Naive thymus-derived CD4-positive, alpha-beta T cell (primary cell): ENCODE data around the gene MAML2. TPM values are rescaled to one million over a fixed set of nuclear protein-coding genes. Genes with fewer than 3 reads are reported as not detected.

Experiments used
- ATAC-seq: fragments of 150-1000 bp; cut with Tn5 transposase; 2 replicates; pipeline ENCODE4 v1.10.0; 2021; ENCODE audit warnings: mild to moderate bottlenecking, moderate library complexity
- CTCF ChIA-PET: fragments of 350-600 bp; sonication (Branson Sonifier 250); formaldehyde crosslinking; loops from one replicate; lab custom pipeline; 2021; ENCODE audit warnings: antibody characterized with exemption; lab: Charles Lee
- POLR2A ChIA-PET: fragments of 350-600 bp; sonication (Branson Sonifier 250); formaldehyde crosslinking; loops from one replicate; lab custom pipeline; 2021; ENCODE audit warnings: antibody characterized with exemption, inconsistent platforms; lab: Charles Lee
- DNase-seq, 9 donors: peaks; one replicate each; pipeline versions ENCODE4 v3.0.0 to v3.0.0-alpha.2; 2020 to 2022; ENCODE audit warnings: mixed read lengths in 1 of 9
- H3K27ac ChIP-seq: one replicate; pipeline ENCODE4 v1.7.0; 2013; ENCODE audit warnings: mild to moderate bottlenecking, low read depth, low read length, moderate library complexity
- H3K27me3 ChIP-seq, 2 donors: one replicate each; pipeline ENCODE4 v1.7.0; 2013; ENCODE audit warnings: low read length in 2 of 2, mild to moderate bottlenecking in 2 of 2, moderate library complexity in 2 of 2; ENCODE audit not compliant: control insufficient read depth in 2 of 2, insufficient read depth in 2 of 2
- H3K36me3 ChIP-seq, 3 experiments: 1 replicate in 2 of 3; 2 replicates in 1 of 3; pipeline ENCODE4 v1.7.0; 2013; ENCODE audit warnings: low read length in 3 of 3, mild to moderate bottlenecking in 3 of 3, moderate library complexity in 1 of 3; ENCODE audit not compliant: insufficient read depth in 3 of 3, control insufficient read depth in 2 of 3
- H3K4me1 ChIP-seq, 2 donors: one replicate each; pipeline ENCODE4 v1.7.0; 2013; ENCODE audit warnings: low read length in 2 of 2, mild to moderate bottlenecking in 2 of 2, moderate library complexity in 1 of 2; ENCODE audit not compliant: control insufficient read depth in 2 of 2, insufficient read depth in 2 of 2
- H3K4me3 ChIP-seq: 2 replicates; pipeline ENCODE4 v1.7.0; 2013; ENCODE audit warnings: mild to moderate bottlenecking, low read length
- H3K9me3 ChIP-seq, 3 experiments: 1 replicate in 2 of 3; 2 replicates in 1 of 3; pipeline ENCODE4 v1.7.0; 2013; ENCODE audit warnings: low read length in 3 of 3; ENCODE audit not compliant: control insufficient read depth in 2 of 3
- H3K27ac Mint-ChIP-seq, 9 donors: one replicate each; pipeline ENCODE4 v1.8.0; 2020 to 2022; ENCODE audit warnings: mixed read lengths in 9 of 9, mild to moderate bottlenecking in 8 of 9, moderate library complexity in 5 of 9, inconsistent platforms in 2 of 9
- H3K27me3 Mint-ChIP-seq, 5 donors: one replicate each; pipeline ENCODE4 v1.8.0; 2021 to 2022; ENCODE audit warnings: mixed read lengths in 5 of 5, mild to moderate bottlenecking in 1 of 5
- H3K36me3 Mint-ChIP-seq, 5 donors: one replicate each; pipeline ENCODE4 v1.8.0; 2020 to 2022; ENCODE audit warnings: mixed read lengths in 5 of 5, mild to moderate bottlenecking in 3 of 5, inconsistent platforms in 1 of 5
- H3K4me1 Mint-ChIP-seq, 7 donors: one replicate each; pipeline ENCODE4 v1.8.0; 2020 to 2022; ENCODE audit warnings: mixed read lengths in 7 of 7, mild to moderate bottlenecking in 3 of 7, inconsistent platforms in 1 of 7
- H3K4me3 Mint-ChIP-seq, 10 donors: one replicate each; pipeline ENCODE4 v1.8.0; 2020 to 2022; ENCODE audit warnings: mild to moderate bottlenecking in 10 of 10, mixed read lengths in 10 of 10, moderate library complexity in 6 of 10, inconsistent platforms in 2 of 10
- H3K9me3 Mint-ChIP-seq, 11 donors: one replicate each; pipeline ENCODE4 v1.8.0; 2020 to 2022; ENCODE audit warnings: mixed read lengths in 11 of 11, mild to moderate bottlenecking in 4 of 11, inconsistent platforms in 1 of 11, moderate library complexity in 1 of 11
- intact Hi-C, 2 donors: fragments of 100-400 bp; cut with micrococcal nuclease; formaldehyde crosslinking; loops; one replicate each; pipeline ENCODE4 v1.15.1; 2023
- polyA plus RNA-seq, 2 donors: library from polyadenylated mRNA; unstranded; fragments of 300-500 nt; fragmentation: Illumina TruSeq; gene quantifications; one replicate each; pipeline ENCODE4 v1.2.3, GENCODE V29; 2021
- total RNA-seq, 6 experiments: library from RNA in 5 of 6; stranded (reverse) in 5 of 6; gene quantifications; 1 replicate in 5 of 6; 2 replicates in 1 of 6; pipeline ENCODE4 v1.2.3 and lab custom pipeline; 2021 to 2026

The MAML2 gene
- total and polyA plus RNA-seq, 7 experiments from 2014 or later, result 12.6 to 81.3 (median 52.5) TPM

GRCh38 chr11:96321091-96321490 lies 21.9 kb downstream of the MAML2 start:
- Mint-ChIP-seq H3K9me3 (no peaks in the 10 kb centered on the region), H3K27me3 (no peaks in the 10 kb centered on the region), H3K27ac (peak overlapping the region in 7 of 9 donors; percentile 2 to 95 (median 59)), H3K4me1 (peaks cover 48 to 100% (median 99%) of the 10 kb centered on the region in 7 donors), H3K36me3 (peaks cover 26 to 78% (median 49%) of the 10 kb centered on the region in 5 donors), H3K4me3 (peak overlapping the region in 5 of 10 donors; percentile 0 to 79 (median 57))
- Histone ChIP-seq H3K27me3 (no peaks in the 10 kb centered on the region), H3K27ac (peak overlapping the region; percentile 14), H3K9me3 (no peaks in the 10 kb centered on the region), H3K4me1 (peaks cover 15 to 79% of the 10 kb centered on the region in 2 donors), H3K36me3 (peaks cover 0 to 3% (median 0%) of the 10 kb centered on the region in 3 experiments), H3K4me3 (no peak overlapping the region)
- DNase-seq (no peak), ATAC-seq (no peak)
- POLR2A ChIA-PET, result interaction anchor here (0.8 to 1.2 kb wide), 3 partner anchors 10 to 18 kb away, joined by 3 read pairs; no protein-coding TSS in a partner anchor
- intact Hi-C loops, result no loop called here
- CTCF ChIA-PET, result interaction anchor here (1.6 kb wide), 1 partner anchor 22 kb away, joined by 7 read pairs; the partner anchor contains the start of gene MAML2

GRCh38 chr11:96319898-96320656 lies 22.9 kb downstream of the MAML2 start:
- Histone ChIP-seq H3K27me3 (no peaks in the 10 kb centered on the region), H3K27ac (no peak overlapping the region), H3K9me3 (no peaks in the 10 kb centered on the region), H3K36me3 (peaks cover 0 to 3% (median 0%) of the 10 kb centered on the region in 3 experiments), H3K4me3 (no peak overlapping the region), H3K4me1 (peaks cover 19 to 81% of the 10 kb centered on the region in 2 donors)
- peaks cover 27 to 79% (median 51%) of the 10 kb centered on the region in 5 donors for H3K36me3 Mint-ChIP-seq
- H3K9me3 Mint-ChIP-seq, result peaks cover 0 to 2% (median 0%) of the 10 kb centered on the region in 11 donors
- H3K27me3 Mint-ChIP-seq, result no peaks in the 10 kb centered on the region
- intact Hi-C loops, result no loop called here
- POLR2A ChIA-PET, result interaction anchor here (0.6 to 1.7 kb wide), 3 partner anchors 12 to 13 kb away, joined by 3 to 6 read pairs (median 4); no protein-coding TSS in a partner anchor
- H3K4me1 Mint-ChIP-seq, result peaks cover 44 to 100% (median 99%) of the 10 kb centered on the region in 7 donors
- H3K27ac Mint-ChIP-seq, result peak overlapping the region in 7 of 9 donors; percentile 4 to 95 (median 60)
- H3K4me3 Mint-ChIP-seq, result peak overlapping the region in 5 of 10 donors; percentile 15 to 79 (median 57)
- CTCF ChIA-PET, result interaction anchor here (1.5 kb wide), 1 partner anchor 13 kb away, joined by 4 read pairs; no protein-coding TSS in a partner anchor
- ATAC-seq, result no peak
- DNase-seq, result no peak

GRCh38 chr11:96318850-96319249 lies 24.1 kb downstream of the MAML2 start:
- intact Hi-C loops, result loop anchor here in 1 of 2 donors (1.0 kb wide), 1 partner anchor 12 kb away; no protein-coding TSS in a partner anchor
- POLR2A ChIA-PET, result interaction anchor here (1.1 to 1.7 kb wide), 3 partner anchors 12 to 13 kb away, joined by 3 to 6 read pairs (median 3); no protein-coding TSS in a partner anchor

GRCh38 chr11:96318399-96318798 lies 24.6 kb downstream of the MAML2 start:
- Mint-ChIP-seq H3K36me3 (peaks cover 25 to 71% (median 49%) of the 10 kb centered on the region in 5 donors), H3K4me3 (peak overlapping the region in 2 of 10 donors; percentile 12 to 57), H3K27ac (peak overlapping the region in 8 of 9 donors; percentile 33 to 95 (median 80)), H3K4me1 (peaks cover 50 to 100% (median 99%) of the 10 kb centered on the region in 7 donors), H3K9me3 (peaks cover 0 to 5% (median 0%) of the 10 kb centered on the region in 11 donors), H3K27me3 (no peaks in the 10 kb centered on the region)
- DNase-seq, result no peak
- intact Hi-C loops, result loop anchor here in 1 of 2 donors (1.0 kb wide), 1 partner anchor 11 kb away; no protein-coding TSS in a partner anchor
- no peak overlapping the region for H3K4me3 ChIP-seq
- ChIA-PET CTCF (interaction anchor here (0.9 to 1.5 kb wide), 2 partner anchors 11 to 25 kb away, joined by 3 to 4 read pairs; partner anchors contain the start of gene MAML2), POLR2A (interaction anchor here (0.8 to 1.7 kb wide), 4 partner anchors 11 to 394 kb away, joined by 3 to 6 read pairs (median 3); partner anchors contain the start of gene MTMR2)
- no peak for ATAC-seq
- H3K4me1 ChIP-seq, result peaks cover 27 to 83% of the 10 kb centered on the region in 2 donors
- no peaks in the 10 kb centered on the region for H3K27me3 ChIP-seq
- H3K9me3 ChIP-seq, result no peaks in the 10 kb centered on the region
- no peak overlapping the region for H3K27ac ChIP-seq
- H3K36me3 ChIP-seq, result peaks cover 0 to 3% (median 0%) of the 10 kb centered on the region in 3 experiments

More at GRCh38 chr11:96318850-96319249, 24.1 kb downstream of the MAML2 start:
- H3K36me3 ChIP-seq, result peaks cover 0 to 3% (median 0%) of the 10 kb centered on the region in 3 experiments
- no peak overlapping the region for H3K27ac ChIP-seq
- CTCF ChIA-PET, result interaction anchor here (0.9 to 1.5 kb wide), 2 partner anchors 12 to 24 kb away, joined by 3 to 4 read pairs; partner anchors contain the start of gene MAML2
- Mint-ChIP-seq H3K4me1 (peaks cover 47 to 100% (median 99%) of the 10 kb centered on the region in 7 donors), H3K27ac (peak overlapping the region in 8 of 9 donors; percentile 4 to 95 (median 44)), H3K9me3 (peaks cover 0 to 5% (median 0%) of the 10 kb centered on the region in 11 donors), H3K4me3 (peak overlapping the region in 2 of 10 donors; percentile 31 to 57), H3K36me3 (peaks cover 30 to 73% (median 53%) of the 10 kb centered on the region in 5 donors), H3K27me3 (no peaks in the 10 kb centered on the region)
- DNase-seq (no peak), ATAC-seq (no peak)
- no peaks in the 10 kb centered on the region for H3K27me3 ChIP-seq
- H3K4me3 ChIP-seq, result no peak overlapping the region
- H3K4me1 ChIP-seq, result peaks cover 27 to 84% of the 10 kb centered on the region in 2 donors
- no peaks in the 10 kb centered on the region for H3K9me3 ChIP-seq

- peaks cover 0 to 3% (median 0%) of the 10 kb centered on the region in 3 experiments for H3K36me3 ChIP-seq
- H3K27ac Mint-ChIP-seq, result peak overlapping the region in 7 of 9 donors; percentile 49 to 95 (median 81)
- no peaks in the 10 kb centered on the region for H3K27me3 ChIP-seq
- intact Hi-C loops, result loop anchor here in 1 of 2 donors (1.0 kb wide), 1 partner anchor 11 kb away; no protein-coding TSS in a partner anchor
- ATAC-seq, result peak; percentile 32
- no peak for DNase-seq
- H3K9me3 Mint-ChIP-seq, result peaks cover 0 to 5% (median 0%) of the 10 kb centered on the region in 11 donors
- no peaks in the 10 kb centered on the region for H3K9me3 ChIP-seq
- H3K27me3 Mint-ChIP-seq, result no peaks in the 10 kb centered on the region
- H3K4me1 ChIP-seq, result peaks cover 27 to 83% of the 10 kb centered on the region in 2 donors
- peaks cover 22 to 71% (median 45%) of the 10 kb centered on the region in 5 donors for H3K36me3 Mint-ChIP-seq
- peak overlapping the region in 3 of 10 donors; percentile 8 to 57 (median 12) for H3K4me3 Mint-ChIP-seq
- no peak overlapping the region for H3K27ac ChIP-seq
- peaks cover 54 to 100% (median 99%) of the 10 kb centered on the region in 7 donors for H3K4me1 Mint-ChIP-seq
- CTCF ChIA-PET, result interaction anchor here (1.2 kb wide), 1 partner anchor 25 kb away, joined by 4 read pairs; the partner anchor contains the start of gene MAML2
- POLR2A ChIA-PET, result interaction anchor here (0.8 to 1.7 kb wide), 4 partner anchors 11 to 394 kb away, joined by 3 to 6 read pairs (median 3); partner anchors contain the start of gene MTMR2
- no peak overlapping the region for H3K4me3 ChIP-seq
These were observed 25.0 kb downstream of the MAML2 start for GRCh38 chr11:96317985-96318384.
